Left colon (tissue), 2 donors: ENCODE results near the gene SORCS1. TPM values are rescaled to one million over a fixed set of nuclear protein-coding genes. Genes with fewer than 3 reads are reported as not detected.
"Not testable (repeated sequence)": the region's sequence is repeated elsewhere in the genome, so short reads cannot be mapped to it uniquely, and the experiment has no call there.

ENCODE experiments used
- ATAC-seq: fragments of 200-7000 bp; cut with Tn5 transposase; one replicate; pipeline ENCODE4 v1.9.1; 2020; ENCODE audit warnings: mild to moderate bottlenecking, moderate library complexity
- DNase-seq, 2 donors: peaks; one replicate each; pipeline ENCODE4 v3.0.0-alpha.2; 2020
- intact Hi-C, 2 donors: fragments of 100-400 bp; cut with DNase I in 1 of 2; cut with micrococcal nuclease in 1 of 2; formaldehyde crosslinking; loops; one replicate each; pipeline versions ENCODE4 v1.11.2 to v1.14.0; 2022; cut with DNase I, micrococcal nuclease
- total RNA-seq, 2 donors: library from RNA; stranded (reverse); fragmentation: NEBNext Ultra II Directional; extraction: Animal tissue kit (Norgen Biotek cat#: 25700); gene quantifications; one replicate each; pipeline ENCODE4 v1.2.1, GENCODE V29; 2021
- donor health status: DM: no; HTN: no; CAD: no.
- donor health status: DM: yes; HTN: yes; CAD: no.

Gene SORCS1
- total RNA-seq, 2 donors from 2014 or later = 1.1 to 2.7 TPM

DNA sequence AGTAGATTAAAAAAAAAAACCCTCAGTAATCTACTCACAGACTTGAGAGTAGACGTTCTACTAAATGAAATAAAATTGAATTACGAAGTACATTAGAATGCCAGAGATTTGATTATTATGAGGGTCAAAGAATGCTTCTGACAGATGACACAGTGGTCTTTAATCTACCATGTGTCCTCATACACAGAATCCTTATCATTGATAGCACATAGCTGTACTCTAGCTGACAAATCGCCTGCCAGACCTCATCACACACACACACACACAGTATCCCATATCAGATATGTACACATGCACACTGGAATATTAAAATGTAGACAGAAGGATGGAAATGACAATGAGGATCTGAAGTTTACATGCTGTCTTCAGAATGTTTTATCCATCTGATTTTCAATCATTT is 104.6 kb downstream of the SORCS1 start:
- ATAC-seq = no peak
- intact Hi-C loops = no loop called here

DNA sequence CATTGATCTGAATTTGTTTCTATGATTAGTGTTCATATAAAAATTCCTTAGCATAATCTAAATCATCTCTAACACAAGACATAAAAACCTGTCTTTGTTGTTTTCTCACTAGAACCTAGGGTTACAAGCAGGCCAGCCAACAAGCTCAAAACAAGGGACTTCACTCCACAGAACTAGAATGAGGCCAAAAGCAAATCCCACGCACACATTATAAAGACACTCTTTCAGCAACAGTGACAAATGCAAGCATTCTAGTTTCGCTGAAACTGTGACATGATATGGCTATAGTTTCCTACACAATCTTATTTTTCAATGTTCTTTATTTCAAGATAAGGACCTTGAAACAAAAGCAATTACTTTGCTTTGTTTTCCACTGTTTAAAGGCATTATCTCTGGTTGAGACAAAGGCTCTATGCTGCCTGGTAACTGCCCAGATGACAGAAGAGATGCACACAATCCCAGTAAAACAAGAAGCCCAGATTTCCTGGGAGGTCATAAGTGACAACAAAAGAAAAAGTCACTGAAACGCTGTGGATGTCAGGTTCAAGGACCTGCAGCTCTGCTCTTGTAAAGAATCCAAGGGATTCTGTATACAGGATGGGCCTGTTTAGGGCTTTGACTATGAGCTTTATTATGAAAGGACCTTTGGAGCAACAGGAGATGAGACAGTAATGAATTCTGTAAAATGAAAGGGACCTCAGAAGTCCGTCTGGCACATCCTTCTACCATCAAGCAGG is 105.3 kb downstream of the SORCS1 start:
- intact Hi-C loops = no loop called here
- DNase-seq (no peak), ATAC-seq (no peak)

More for the DNA sequence above, 104.6 kb downstream of the SORCS1 start:
- no peak for DNase-seq

DNA sequence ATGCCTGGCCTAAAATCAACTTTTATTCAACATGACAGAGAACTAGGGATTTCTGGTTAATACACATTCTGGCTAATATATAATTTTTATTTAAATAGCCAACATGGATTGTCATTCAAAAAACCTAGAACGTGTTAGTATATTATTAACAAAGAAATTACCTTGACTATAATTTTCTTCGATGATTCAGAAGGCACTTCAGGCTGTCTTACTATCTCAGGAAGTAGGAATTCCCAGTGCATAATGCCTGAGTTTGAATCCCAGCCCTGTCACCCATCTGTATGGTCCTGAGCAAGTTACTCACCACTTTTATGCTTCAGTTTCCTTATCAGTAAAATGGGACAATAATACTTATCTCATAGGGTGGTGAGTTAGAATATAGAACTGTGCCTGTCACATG is 106.2 kb downstream of the SORCS1 start:
- intact Hi-C loops = no loop called here
- ATAC-seq (no peak), DNase-seq (no peak)

DNA sequence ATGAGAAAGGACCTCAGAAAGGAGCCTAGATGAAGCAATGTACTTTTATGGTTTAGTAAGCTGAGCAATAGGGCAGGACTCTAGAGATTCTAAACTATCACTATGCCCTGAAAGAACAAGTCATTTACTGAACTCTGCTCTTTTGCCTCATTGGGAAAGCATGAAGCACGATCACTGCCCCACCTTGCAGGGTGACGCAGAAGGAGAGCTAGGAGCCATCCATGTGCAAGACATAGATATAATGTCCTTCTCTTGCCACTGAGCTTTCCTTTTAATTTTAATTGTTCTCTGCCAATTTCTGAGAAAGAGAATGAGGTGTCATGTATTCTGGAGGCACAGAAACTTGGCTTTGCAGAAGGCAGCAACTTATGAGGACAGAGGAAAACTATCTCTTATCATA is 108.3 kb downstream of the SORCS1 start:
- DNase-seq (no peak), ATAC-seq (no peak)
- intact Hi-C loops = no loop called here

DNA sequence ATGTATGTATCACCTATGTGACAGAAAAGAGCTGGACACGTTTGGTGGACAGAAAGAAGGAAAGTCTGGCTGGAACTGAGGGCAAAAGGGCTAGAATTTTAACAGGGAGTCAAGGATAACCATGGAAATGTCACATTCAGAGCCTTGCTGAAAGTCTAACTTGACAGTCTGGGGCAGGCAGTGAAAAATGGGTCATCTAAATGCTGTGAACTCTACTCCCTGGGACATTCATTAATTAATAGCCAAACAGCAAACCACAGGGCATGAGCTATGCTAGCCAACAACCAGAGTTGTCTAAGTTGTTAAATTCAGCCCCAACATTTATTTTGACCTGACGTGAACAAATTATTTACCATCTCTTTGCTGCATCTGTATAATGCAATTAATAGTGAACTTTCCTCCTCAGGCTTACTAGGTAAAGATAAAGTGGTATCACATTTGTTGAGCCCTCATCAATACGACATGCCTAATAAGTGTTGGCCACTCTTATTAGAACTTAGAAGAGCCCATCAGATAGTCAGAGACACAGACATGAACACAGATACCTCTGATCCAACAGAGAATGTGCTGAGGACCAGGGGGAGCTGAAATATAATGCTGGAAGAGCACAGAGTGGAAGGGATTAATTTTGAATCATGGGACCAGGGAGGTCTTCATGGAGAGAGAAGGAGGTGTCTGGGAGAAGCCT is 109.9 kb downstream of the SORCS1 start:
- DNase-seq = no peak
- intact Hi-C loops = no loop called here
- no peak for ATAC-seq

DNA sequence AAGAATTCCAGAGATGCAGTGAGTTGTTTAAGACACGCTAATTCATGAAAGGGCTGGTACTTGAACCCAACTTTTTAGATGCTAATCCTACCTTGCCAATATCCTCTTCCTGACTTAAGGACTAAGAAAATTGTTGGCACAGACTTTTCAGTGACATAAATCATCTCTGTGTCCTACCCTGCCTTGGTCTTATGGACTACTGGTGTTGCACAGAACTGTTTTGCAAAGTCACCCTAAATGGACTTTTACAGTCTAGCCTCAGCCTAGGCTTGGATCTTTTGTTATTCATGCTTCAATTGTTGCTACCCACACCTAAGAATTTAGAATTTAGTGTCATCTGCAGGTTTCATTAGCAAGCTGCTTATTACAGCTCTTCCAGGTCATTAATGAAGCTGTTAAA is 112.7 kb downstream of the SORCS1 start:
- ATAC-seq (no peak), DNase-seq (no peak)
- intact Hi-C loops = no loop called here

DNA sequence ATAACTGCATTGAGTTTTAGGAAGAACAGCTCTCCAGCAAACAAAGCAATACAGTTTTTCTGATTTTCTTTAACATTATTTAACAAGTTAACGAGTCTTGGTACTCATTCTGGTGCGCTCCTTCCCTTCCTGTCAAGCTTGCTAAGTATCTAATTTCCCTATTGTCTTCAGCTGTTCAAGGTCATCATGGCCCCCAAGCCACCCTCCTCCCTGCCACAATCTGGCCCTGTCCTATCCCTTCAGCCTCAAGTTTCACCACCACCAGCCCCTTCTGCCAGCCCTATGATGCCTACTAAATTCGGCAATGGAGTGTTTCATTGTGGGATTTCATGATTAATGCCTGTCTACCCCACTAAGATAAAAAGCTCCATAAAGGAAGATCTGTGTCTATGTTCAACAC is 121.0 kb downstream of the SORCS1 start:
- DNase-seq (no peak), ATAC-seq (no peak)
- intact Hi-C loops = no loop called here

DNA sequence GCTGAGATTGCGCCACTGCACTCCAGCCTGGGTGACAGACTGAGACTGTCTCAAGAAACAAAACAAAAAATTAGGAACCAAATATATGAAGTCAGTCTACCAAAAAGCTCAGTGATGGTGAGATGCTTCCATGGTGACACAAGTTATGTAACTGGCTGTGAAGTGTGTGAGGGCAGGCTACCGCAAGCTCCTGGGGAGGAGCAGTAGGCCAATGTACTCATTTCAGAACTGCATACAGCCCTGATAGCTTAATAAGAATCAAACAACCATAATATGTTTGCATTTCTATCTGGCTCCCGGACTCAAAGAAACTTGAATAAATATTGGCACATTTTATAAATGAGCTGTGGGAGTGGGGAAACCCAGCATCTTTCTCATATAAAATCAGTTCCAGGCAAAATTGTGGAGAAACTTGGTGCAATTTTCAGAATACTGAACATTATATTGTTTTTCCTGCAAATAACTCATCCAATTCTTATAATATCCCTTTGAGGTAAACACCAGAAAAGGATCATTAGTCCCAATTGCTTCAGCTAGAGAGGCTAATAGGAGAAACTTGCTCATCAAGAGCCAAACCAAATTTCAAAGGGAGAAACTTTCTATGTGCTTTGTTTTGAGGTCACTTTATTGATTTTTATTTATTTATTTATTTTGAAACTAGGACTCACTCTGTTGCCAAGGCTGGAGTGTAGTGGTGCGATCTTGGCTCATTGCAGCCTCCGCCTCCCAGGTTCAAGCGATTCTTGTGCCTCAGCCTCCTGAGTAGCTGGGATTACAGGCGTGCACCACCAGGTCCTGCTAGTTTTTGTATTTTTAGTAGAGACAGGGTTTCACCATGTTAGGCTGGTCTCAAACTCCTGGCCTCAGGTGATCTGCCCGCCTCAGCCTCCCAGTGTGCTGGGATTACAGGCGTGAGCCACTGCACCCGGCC is 127.0 kb downstream of the SORCS1 start:
- no peak for DNase-seq
- intact Hi-C loops = no loop called here
- no peak for ATAC-seq

DNA sequence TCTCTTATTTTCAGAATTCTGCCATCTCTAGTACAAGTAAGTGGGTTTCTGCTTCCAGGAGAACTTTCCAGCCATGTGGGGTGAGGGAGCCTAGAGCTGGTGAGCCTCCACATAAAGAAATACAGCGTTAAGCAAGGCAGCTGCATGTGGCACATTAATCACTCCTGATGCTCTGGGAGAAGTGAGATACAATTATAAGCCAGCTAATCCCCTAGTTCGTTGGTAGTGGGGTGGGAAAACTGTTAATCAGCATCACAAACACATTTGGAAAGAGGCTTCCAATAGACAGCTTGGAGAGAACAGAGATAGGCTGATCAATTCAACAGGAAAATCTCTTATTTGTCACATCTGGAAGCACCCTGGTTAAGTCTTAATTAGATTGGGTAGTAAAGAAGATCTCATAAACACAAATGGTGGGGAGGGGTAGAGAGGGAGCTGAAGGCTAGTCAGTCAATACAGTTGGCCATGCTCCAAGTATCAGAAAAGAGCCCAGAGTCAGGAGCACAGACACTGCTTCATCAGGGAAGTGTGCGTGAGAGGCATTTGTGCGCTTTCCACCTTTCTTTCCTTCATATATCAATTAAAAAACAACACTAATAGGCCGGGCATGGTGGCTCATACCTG is 130.6 kb downstream of the SORCS1 start:
- DNase-seq (no peak), ATAC-seq (no peak)
- intact Hi-C loops = no loop called here

DNA sequence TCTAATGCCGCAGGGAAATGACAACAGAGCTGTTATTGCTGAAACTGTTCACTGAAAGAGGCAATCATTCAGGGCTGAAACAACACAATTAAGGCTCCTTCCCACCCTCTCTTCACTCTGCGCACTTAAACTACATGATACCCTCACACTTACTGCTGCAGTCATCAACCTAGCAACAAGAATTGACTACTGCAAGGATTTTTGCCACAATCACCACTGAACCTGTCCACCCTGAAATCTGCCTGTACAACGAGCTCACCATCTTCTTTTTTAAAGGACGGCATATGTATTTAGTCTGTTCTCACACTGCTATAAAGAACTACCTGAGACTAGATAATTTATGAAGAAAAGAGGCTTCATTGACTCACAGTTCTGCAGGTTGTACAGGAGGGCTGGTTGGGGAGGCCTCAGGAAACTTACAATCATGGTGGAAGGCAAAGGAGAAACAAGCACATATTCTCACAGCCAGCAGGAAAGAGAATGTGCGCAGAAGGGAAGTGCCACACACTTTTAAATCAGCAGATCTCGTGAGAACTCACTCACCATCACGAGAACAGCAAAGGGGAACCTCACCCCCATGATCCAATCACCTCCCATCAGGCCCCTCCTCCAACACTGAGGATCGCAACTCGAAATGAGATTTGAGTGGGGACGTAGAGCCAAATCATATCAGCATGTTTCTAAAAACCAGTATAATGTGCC is 131.7 kb downstream of the SORCS1 start:
- intact Hi-C loops = no loop called here

DNA sequence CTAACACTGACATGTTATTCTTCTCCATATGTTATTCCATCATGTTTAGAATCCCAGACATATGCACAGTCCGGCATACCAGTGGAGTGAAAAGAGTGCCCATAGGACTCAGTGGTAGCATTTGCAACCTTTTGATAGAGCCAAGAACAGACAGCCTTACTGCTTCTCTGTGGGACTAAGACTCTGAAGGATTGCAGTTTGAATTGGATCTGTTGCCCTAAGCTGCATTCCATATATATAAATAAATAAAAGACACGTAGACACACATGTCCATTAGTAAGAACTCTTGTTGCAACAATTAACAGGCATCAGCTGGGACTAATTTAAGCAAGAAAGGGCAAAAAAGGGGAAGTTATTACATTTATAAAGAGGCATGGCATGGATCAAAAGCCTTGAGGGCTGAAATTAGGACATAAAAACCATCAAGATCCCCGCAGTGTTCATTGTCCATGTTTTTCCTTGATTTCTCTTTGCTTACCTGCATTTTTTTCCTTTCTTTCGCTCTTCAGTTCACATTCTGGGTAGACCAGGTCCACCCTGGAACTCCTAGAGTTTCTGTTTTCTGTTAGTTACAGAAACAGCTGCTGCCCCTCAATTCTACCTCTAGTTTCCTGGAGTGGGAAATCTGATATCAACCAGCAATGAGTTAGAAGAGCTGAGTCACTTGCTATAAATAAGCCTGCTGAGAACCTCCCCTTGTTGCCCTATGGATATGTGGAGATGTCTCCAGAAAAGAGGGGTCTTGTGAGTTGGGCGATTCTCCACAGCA is 132.4 kb downstream of the SORCS1 start:
- DNase-seq (no peak), ATAC-seq (no peak)
- intact Hi-C loops = no loop called here

More for the DNA sequence above, 131.7 kb downstream of the SORCS1 start:
- DNase-seq = no peak
- ATAC-seq = no peak

DNA sequence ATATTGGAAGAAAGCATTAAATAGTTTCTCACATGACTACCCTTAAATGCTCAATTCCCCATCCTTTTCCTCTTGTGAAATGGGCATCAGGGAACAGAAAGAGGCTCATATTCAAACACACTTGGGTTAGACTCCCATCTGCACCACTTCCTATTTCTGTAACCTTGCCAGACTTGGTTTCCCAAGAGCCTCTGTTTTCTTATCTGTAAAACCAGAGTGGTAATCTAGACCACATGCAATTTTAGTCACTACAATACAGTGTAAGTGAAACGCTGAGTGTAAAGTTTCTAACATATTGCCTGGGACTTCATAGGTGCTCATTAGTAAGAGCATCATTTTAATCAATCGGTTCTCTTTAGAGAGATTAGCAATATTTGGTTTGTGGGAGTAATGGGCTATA is 136.3 kb downstream of the SORCS1 start:
- no peak for ATAC-seq
- intact Hi-C loops = no loop called here
- DNase-seq = no peak

DNA sequence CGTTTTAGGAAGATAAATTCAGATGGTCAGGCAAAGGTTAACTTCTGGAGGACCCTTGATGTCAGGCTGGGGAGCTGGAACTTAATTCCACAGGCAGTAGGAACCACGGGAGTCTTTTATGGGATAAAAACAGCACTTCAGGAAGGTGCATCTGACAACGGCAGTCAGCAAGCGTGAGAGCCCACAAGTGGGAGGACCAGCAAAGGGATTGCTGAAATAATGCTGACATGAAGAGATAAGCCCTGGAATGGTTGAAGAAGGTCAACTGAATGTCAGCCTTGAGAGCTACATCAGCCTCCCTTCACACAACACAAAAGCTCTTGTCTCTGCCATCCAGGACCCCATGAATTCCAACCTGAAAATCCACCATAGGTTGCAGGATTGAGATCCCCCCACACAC is 138.8 kb downstream of the SORCS1 start:
- DNase-seq (no peak), ATAC-seq (no peak)
- intact Hi-C loops = no loop called here

DNA sequence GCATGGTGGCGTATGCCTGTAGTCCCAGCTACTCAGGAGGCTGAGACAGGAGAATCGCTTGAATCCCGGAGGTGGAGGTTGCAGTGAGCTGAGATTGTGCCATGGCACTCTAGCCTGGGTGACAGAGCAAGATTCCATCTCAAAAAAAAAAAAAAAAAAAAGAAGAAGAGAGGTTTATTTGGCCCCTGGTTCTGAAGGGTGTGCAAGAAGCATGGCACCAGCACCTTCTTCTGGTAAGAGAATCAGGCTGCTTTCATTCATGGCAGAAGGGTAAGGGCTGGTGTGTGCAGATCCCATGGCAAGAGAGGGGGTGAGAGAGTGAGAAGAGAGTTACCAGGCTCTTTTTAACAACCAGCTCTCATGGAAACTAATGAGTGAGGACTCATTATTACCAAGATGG is 140.5 kb downstream of the SORCS1 start:
- ATAC-seq, intact Hi-C loops, DNase-seq: not testable (repeated sequence)

DNA sequence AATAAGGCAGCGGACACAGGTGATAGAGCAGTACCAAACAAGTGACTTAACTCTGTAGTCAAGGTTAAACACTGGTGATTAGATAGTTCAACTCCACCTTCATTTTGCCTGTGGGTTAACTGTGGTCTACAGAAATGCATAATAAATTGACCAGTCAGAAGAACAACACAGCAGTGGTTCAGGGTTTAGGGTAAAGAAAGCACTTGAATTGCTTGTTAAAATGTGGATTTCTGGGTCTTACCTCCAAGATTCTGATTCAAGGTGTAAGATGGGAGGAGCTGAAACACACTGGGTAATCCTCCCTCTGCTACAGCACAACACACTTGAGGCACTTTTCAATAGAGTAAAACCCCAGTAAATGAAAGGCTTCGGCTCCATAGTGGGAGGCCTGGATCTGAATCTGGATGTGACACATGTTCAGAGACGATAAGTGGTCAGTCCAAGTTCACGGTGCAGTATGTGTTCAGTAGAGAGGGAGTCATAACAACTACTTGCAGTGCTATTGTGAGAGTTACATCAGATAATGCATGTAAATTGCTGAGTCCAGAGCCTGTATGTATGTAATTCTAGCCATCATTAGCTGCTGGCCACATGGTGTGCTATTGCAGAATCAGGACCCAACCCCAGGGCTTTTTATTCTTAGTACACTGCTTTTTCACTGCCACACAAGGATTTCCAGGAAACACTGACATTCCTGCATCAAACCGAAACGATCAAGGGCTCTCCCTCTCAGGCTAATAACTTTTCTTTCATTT is 141.7 kb downstream of the SORCS1 start:
- intact Hi-C loops = no loop called here
- ATAC-seq (no peak), DNase-seq (no peak)

DNA sequence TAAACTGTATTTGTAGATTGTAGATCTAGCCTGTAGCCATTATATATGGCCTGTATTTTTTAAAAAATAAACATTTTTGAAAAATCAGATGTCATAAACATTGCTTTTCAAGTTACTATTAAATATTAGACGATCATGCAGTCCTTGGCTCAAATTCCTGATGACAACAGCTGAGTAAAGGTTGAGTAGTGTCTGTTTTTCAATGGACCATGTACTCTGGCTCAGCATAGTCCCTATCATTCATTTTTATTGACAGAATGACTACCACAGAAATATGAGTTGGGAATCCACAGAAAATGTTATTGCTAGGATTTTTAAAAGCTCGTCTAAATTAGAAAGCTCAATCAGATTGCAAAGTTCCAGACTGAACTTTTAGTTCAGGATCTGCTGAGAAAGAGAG is 145.4 kb downstream of the SORCS1 start:
- ATAC-seq = no peak
- no peak for DNase-seq
- intact Hi-C loops = no loop called here

DNA sequence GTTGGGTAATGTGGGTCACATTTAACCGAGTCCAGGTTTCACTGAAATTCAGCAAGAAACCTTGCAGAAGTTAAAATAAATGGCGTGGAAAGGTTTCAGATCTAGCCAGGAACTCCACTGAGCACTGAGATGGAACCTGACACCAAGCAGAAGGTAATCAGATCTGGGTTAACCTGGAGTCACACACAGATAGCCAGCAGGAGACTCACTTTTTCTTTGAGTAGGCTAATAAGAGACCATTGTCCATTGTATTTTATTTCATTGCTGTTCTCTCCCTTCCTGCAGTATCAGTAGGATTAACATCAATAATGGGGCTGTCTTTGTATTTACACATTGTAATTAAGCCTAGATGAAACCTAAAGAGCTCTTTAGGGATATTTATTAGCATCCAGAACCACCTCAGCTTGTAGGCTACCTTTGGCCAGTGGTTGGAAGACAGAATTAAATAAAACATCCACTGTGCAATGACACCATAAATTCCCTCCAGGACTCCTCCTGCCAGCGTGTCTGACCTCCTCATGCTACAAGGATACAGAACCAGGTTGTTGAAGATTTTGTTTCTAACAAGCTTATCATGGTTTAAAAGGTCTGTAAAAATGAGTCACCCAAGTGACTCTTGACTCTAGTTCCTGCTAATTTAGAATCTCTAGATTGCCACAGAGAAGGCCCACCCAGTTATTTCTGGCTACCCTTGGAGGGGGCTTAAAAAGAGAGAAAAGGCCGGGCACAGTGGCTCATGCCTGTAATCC is 151.1 kb downstream of the SORCS1 start:
- DNase-seq = no peak
- intact Hi-C loops = no loop called here
- no peak for ATAC-seq
